HL-60 (cell line): ENCODE data around the gene FARS2.

Experiments used
- DNase-seq, 2 experiments: peaks; one replicate each; pipeline ENCODE4 v3.0.0-alpha.2; 2010 to 2020; ENCODE audit warnings: low read depth in 1 of 2, low spot score in 1 of 2
- H3K27ac ChIP-seq: fragments of 250-450 bp; sonication (Bioruptor Pico); replicated peaks from 2 replicates; pipeline ENCODE4 v1.5.1; 2020; ENCODE audit warnings: mild to moderate bottlenecking, moderate library complexity
- H3K27me3 ChIP-seq: fragments of 250-450 bp; sonication (Bioruptor Pico); 2 replicates; pipeline ENCODE4 v1.5.1; 2021; ENCODE audit warnings: mild to moderate bottlenecking, moderate library complexity; ENCODE audit not compliant: insufficient read depth, poor library complexity, severe bottlenecking
- H3K4me3 ChIP-seq: replicated peaks from 2 replicates; pipeline ENCODE4 v1.5.1; 2011; ENCODE audit warnings: mild to moderate bottlenecking, control low read depth, low read length; ENCODE audit not compliant: insufficient read depth
- CTCF ChIP-seq: IDR thresholded peaks from one replicate; pipeline ENCODE4 v1.5.1; 2011; ENCODE audit warnings: low read length, control low read depth, inconsistent platforms; ENCODE audit not compliant: insufficient read depth
- GABPA ChIP-seq: IDR thresholded peaks from 2 replicates; pipeline ENCODE4 v1.6.1; 2012; ENCODE audit warnings: low read depth
- POLR2AphosphoS5 ChIP-seq: IDR thresholded peaks from 2 replicates; pipeline ENCODE4 v1.6.1; 2012; ENCODE audit warnings: low read depth
- REST ChIP-seq: IDR thresholded peaks from 2 replicates; pipeline ENCODE4 v1.6.1; 2012; ENCODE audit warnings: low read depth; ENCODE audit not compliant: insufficient replicate concordance
- SPI1 ChIP-seq: IDR thresholded peaks from 2 replicates; pipeline ENCODE4 v1.6.1; 2012; ENCODE audit warnings: low read depth, mild to moderate bottlenecking, borderline replicate concordance

The FARS2 gene

GRCh38 chr6:5809450-5809849, 548.1 kb downstream of the FARS2 start:
- Histone ChIP-seq H3K27me3 (no peaks in the 10 kb centered on the region), H3K4me3 (no peak overlapping the region), H3K27ac (no peak overlapping the region)
- TF ChIP-seq SPI1 (no peak), POLR2AphosphoS5 (no peak), GABPA (no peak), CTCF (no peak), REST (no peak)
- no peak for DNase-seq

- TF ChIP-seq POLR2AphosphoS5: no peak
- no peak for TF ChIP-seq GABPA
- TF ChIP-seq CTCF: no peak
- no peak for TF ChIP-seq REST
- no peak for TF ChIP-seq SPI1
- no peak overlapping the region for H3K4me3 ChIP-seq
- DNase-seq: no peak
- H3K27ac ChIP-seq: no peak overlapping the region
- no peaks in the 10 kb centered on the region for H3K27me3 ChIP-seq
These were observed 550.7 kb downstream of the FARS2 start for GRCh38 chr6:5811997-5812396.

GRCh38 chr6:5813625-5814027, 552.3 kb downstream of the FARS2 start:
- no peaks in the 10 kb centered on the region for H3K27me3 ChIP-seq
- TF ChIP-seq SPI1: no peak
- no peak for TF ChIP-seq REST
- no peak for TF ChIP-seq CTCF
- TF ChIP-seq POLR2AphosphoS5: no peak
- TF ChIP-seq GABPA: no peak
- DNase-seq: no peak
- H3K27ac ChIP-seq: no peak overlapping the region
- H3K4me3 ChIP-seq: no peak overlapping the region
